HepG2 (cell line): ENCODE results near the gene RHOG. TPM values are rescaled to one million over a fixed set of nuclear protein-coding genes. Genes with fewer than 3 reads are reported as not detected.

Experiments
- DMAP1 ChIP-seq: IDR thresholded peaks from 2 replicates; pipeline ENCODE4 v1.6.1; 2016
- ELF1 ChIP-seq: sonication (generic); formaldehyde crosslinking; IDR thresholded peaks from 2 replicates; pipeline ENCODE4 v1.4.0; 2020; ENCODE audit warnings: missing genetic modification reagents
- HDAC2 ChIP-seq: sonication (generic); formaldehyde crosslinking; IDR thresholded peaks from 2 replicates; pipeline ENCODE4 v1.4.0; 2020; ENCODE audit warnings: missing genetic modification reagents
- KAT7 ChIP-seq: IDR thresholded peaks from 2 replicates; pipeline ENCODE4 v1.6.1; 2018; ENCODE audit warnings: borderline replicate concordance, missing compliant biosample characterization
- NR2F6 ChIP-seq, 2 experiments: IDR thresholded peaks; 2 replicates each; pipeline ENCODE4 v1.6.1; 2016; ENCODE audit warnings: antibody characterized with exemption in 1 of 2, mild to moderate bottlenecking in 1 of 2
- POLR2A ChIP-seq, 2 experiments: IDR thresholded peaks; 2 replicates each; pipeline ENCODE4 v1.6.1; 2011; ENCODE audit warnings: low read depth in 2 of 2, low read length in 2 of 2, mild to moderate bottlenecking in 1 of 2, moderate library complexity in 1 of 2; ENCODE audit not compliant: insufficient read depth in 1 of 2
- SMARCE1 ChIP-seq: fragments of 450-650 bp; IDR thresholded peaks from 2 replicates; pipeline ENCODE4 v1.6.1; 2017; ENCODE audit warnings: borderline replicate concordance
- SMYD3 ChIP-seq: sonication (generic); formaldehyde crosslinking; IDR thresholded peaks from 2 replicates; pipeline ENCODE4 v1.8.1; 2023; ENCODE audit warnings: mild to moderate bottlenecking, missing genetic modification reagents
- ZNF124 ChIP-seq: sonication (generic); formaldehyde crosslinking; IDR thresholded peaks from 2 replicates; pipeline ENCODE4 v1.4.0; 2020; ENCODE audit warnings: missing genetic modification reagents
- ZNF451 ChIP-seq: sonication (generic); formaldehyde crosslinking; IDR thresholded peaks from 2 replicates; pipeline ENCODE4 v1.5.0; 2020; ENCODE audit warnings: mild to moderate bottlenecking, missing genetic modification reagents
- ZNF782 ChIP-seq: sonication (generic); formaldehyde crosslinking; IDR thresholded peaks from 2 replicates; pipeline ENCODE4 v1.4.0; 2020; ENCODE audit warnings: missing genetic modification reagents, mild to moderate bottlenecking, borderline replicate concordance
- ZNF891 ChIP-seq: sonication (generic); formaldehyde crosslinking; IDR thresholded peaks from 2 replicates; pipeline ENCODE4 v1.5.0; 2020; ENCODE audit warnings: mild to moderate bottlenecking, missing genetic modification reagents
- ZSCAN21 ChIP-seq: sonication (generic); formaldehyde crosslinking; IDR thresholded peaks from 2 replicates; pipeline ENCODE4 v1.8.0; 2022; ENCODE audit warnings: mild to moderate bottlenecking, missing genetic modification reagents, moderate library complexity, borderline replicate concordance
- polyA plus RNA-seq, 8 experiments: library from polyadenylated mRNA; depleted of rRNA in 3 of 8; stranded (reverse) in 7 of 8; unstranded in 1 of 8; fragments of >200 nt; fragmentation: Illumina TruSeq in 4 of 8; extraction: Trizol in 4 of 8; gene quantifications; 2 replicates each; pipeline versions ENCODE4 v1.2.1 to v1.2.3, GENCODE V29; 2011 to 2016; ENCODE audit warnings: low read depth in 4 of 8, missing spikeins in 1 of 8, mixed read lengths in 1 of 8; ENCODE audit not compliant: insufficient read depth in 1 of 8
- total RNA-seq, 5 experiments: library from RNA; depleted of rRNA; stranded (reverse); fragments of >200 nt; fragmentation: Illumina TruSeq; extraction: Trizol; gene quantifications; 2 replicates each; pipeline ENCODE4 v1.2.3, GENCODE V29; 2016; ENCODE audit warnings: low read depth in 1 of 5
- TF ChIP-seq, protein P1 (sequence below): IDR thresholded peaks from 2 replicates; pipeline ENCODE4 v1.6.1; 2016; ENCODE audit warnings: low read depth, missing genetic modification reagents, missing compliant biosample characterization
- TF ChIP-seq, protein P2 (sequence below): sonication (generic); formaldehyde crosslinking; IDR thresholded peaks from 2 replicates; pipeline ENCODE4 v1.4.0; 2020; ENCODE audit warnings: mild to moderate bottlenecking, missing genetic modification reagents

The RHOG gene
- total and polyA plus RNA-seq, 2 of the 13 experiments (the other 11 are each of a cell fraction or from before 2014, with no cell fraction given): 7.7 to 23.4 TPM

DNA sequence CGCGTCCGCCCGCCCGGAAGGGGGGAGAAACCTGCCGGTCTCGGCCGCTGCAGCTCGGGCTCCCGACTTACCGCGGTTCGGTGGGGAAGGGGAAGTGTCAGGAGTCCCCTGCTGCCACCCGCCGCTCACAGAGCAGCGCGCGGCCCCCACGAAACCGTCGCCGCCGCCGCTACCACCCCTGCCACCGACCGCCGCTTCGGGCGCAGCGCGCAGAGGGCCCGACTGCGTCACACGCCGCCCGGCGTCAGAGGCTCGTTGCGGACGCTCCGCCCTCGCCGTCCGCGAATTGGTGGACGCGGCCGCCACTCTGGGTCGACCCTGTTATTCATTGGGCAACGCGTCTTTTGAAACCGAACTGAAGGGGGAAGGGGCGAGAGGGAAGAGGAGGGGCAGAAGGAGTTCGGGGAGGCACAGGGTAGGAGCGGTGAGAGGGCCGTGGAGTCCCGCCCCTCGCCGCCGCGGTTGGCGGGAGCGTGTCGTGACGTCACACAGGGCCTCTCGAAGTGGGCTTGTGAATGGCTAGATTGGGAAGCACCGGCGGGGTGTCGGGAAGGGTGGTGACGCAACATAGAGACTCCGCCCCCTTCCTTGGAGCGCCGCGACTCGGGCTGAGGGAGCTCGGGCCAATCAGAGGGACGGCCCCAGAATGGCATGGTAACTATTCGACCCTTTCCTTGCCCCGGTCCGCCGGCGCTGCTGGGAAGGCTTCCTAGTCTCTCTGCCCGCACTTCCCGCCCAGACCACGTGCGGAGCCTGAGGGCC, 43.2 kb downstream of the RHOG start, which contains the start of gene NUP98 (continued):
- peak; percentile 75; the same call in 1 of the 2 replicates for TF ChIP-seq ZNF124 (CRISPR knock-in tag)
- TF ChIP-seq SMYD3 (CRISPR knock-in tag): peak; percentile 92; the same call in 1 of the 2 replicates
- TF ChIP-seq, protein P1, sequence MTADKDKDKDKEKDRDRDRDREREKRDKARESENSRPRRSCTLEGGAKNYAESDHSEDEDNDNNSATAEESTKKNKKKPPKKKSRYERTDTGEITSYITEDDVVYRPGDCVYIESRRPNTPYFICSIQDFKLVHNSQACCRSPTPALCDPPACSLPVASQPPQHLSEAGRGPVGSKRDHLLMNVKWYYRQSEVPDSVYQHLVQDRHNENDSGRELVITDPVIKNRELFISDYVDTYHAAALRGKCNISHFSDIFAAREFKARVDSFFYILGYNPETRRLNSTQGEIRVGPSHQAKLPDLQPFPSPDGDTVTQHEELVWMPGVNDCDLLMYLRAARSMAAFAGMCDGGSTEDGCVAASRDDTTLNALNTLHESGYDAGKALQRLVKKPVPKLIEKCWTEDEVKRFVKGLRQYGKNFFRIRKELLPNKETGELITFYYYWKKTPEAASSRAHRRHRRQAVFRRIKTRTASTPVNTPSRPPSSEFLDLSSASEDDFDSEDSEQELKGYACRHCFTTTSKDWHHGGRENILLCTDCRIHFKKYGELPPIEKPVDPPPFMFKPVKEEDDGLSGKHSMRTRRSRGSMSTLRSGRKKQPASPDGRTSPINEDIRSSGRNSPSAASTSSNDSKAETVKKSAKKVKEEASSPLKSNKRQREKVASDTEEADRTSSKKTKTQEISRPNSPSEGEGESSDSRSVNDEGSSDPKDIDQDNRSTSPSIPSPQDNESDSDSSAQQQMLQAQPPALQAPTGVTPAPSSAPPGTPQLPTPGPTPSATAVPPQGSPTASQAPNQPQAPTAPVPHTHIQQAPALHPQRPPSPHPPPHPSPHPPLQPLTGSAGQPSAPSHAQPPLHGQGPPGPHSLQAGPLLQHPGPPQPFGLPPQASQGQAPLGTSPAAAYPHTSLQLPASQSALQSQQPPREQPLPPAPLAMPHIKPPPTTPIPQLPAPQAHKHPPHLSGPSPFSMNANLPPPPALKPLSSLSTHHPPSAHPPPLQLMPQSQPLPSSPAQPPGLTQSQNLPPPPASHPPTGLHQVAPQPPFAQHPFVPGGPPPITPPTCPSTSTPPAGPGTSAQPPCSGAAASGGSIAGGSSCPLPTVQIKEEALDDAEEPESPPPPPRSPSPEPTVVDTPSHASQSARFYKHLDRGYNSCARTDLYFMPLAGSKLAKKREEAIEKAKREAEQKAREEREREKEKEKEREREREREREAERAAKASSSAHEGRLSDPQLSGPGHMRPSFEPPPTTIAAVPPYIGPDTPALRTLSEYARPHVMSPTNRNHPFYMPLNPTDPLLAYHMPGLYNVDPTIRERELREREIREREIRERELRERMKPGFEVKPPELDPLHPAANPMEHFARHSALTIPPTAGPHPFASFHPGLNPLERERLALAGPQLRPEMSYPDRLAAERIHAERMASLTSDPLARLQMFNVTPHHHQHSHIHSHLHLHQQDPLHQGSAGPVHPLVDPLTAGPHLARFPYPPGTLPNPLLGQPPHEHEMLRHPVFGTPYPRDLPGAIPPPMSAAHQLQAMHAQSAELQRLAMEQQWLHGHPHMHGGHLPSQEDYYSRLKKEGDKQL: 0 out of 2 replicates have a peak, but pooled peaks have one; percentile 17
- TF ChIP-seq, protein P2, sequence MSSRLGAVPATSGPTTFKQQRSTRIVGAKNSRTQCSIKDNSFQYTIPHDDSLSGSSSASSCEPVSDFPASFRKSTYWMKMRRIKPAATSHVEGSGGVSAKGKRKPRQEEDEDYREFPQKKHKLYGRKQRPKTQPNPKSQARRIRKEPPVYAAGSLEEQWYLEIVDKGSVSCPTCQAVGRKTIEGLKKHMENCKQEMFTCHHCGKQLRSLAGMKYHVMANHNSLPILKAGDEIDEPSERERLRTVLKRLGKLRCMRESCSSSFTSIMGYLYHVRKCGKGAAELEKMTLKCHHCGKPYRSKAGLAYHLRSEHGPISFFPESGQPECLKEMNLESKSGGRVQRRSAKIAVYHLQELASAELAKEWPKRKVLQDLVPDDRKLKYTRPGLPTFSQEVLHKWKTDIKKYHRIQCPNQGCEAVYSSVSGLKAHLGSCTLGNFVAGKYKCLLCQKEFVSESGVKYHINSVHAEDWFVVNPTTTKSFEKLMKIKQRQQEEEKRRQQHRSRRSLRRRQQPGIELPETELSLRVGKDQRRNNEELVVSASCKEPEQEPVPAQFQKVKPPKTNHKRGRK: no peak
- no peak for TF ChIP-seq NR2F6 (IDR thresholded peaks at IDR 0.05)
- peak; percentile 43; the same call in 1 of the 2 replicates for TF ChIP-seq NR2F6 (CRISPR knock-in tag; IDR thresholded peaks at IDR 0.05)
- peak; percentile 51 for TF ChIP-seq ELF1 (CRISPR knock-in tag)
- no peak for TF ChIP-seq SMARCE1
- TF ChIP-seq KAT7 (CRISPR knock-in tag): peak; percentile 83
- peak; percentile 76; the same call in 1 of the 2 replicates for TF ChIP-seq ZNF891
- peak; percentile 85; the same call in 1 of the 2 replicates for TF ChIP-seq ZSCAN21 (CRISPR knock-in tag)
- TF ChIP-seq DMAP1 (CRISPR knock-in tag): peak; percentile 76
- peak; percentile 77 to 91 for TF ChIP-seq POLR2A (IDR thresholded peaks at IDR 0.05; ENCODE audit: insufficient read depth in 1 of 2, low read depth in 2 of 2, low read length in 2 of 2)
- peak; percentile 66; the same call in 1 of the 2 replicates for TF ChIP-seq ZNF782 (CRISPR knock-in tag)
- TF ChIP-seq ZNF451 (CRISPR knock-in tag): peak; percentile 62; the same call in 1 of the 2 replicates
- TF ChIP-seq HDAC2: peak; percentile 9
